ENCODE measurements around the gene TBX19. TPM values are rescaled to one million over a fixed set of nuclear protein-coding genes. Genes with fewer than 3 reads are reported as not detected.

TBX19 gene
- total and polyA plus RNA-seq, 2 of the 8 experiments (the other 6 are each of a cell fraction or from before 2014, with no cell fraction given) = 1.0 to 1.8 TPM

GRCh38 chr1:168312718-168313604 lies 32.3 kb downstream of the TBX19 start:
- CTCF ChIA-PET (ENCODE audit: partially characterized antibody) = interaction anchor here (0.9 to 2.7 kb wide), 6 partner anchors 9 to 231 kb away, joined by 3 to 11 read pairs (median 6); no protein-coding TSS in a partner anchor
- H4K20me1 ChIP-seq (replicated peaks in 1 of 2; ENCODE audit: control insufficient read depth in 1 of 2, insufficient read depth in 2 of 2, low read length in 2 of 2) = no peaks in the 10 kb centered on the region

More at GRCh38 chr1:168312718-168313604, 32.3 kb downstream of the TBX19 start:
- H4K8ac ChIP-seq (ENCODE audit: extremely low read depth, insufficient read depth, low read length) = no peak overlapping the region
- WGBS, 2 experiments (ENCODE audit: extremely low coverage in 1 of 2, insufficient coverage in 1 of 2, insufficient read length in 1 of 2, insufficient replicate concordance in 2 of 2, low coverage in 1 of 2, low lambda C conversion rate in 2 of 2, missing lambda C conversion rate in 1 of 2) = 92% methylated on average over 12 of the region's 12 CpGs; no CpG with 5 or more reads in 1 of the 2 experiments
- TF ChIP-seq, protein P1, sequence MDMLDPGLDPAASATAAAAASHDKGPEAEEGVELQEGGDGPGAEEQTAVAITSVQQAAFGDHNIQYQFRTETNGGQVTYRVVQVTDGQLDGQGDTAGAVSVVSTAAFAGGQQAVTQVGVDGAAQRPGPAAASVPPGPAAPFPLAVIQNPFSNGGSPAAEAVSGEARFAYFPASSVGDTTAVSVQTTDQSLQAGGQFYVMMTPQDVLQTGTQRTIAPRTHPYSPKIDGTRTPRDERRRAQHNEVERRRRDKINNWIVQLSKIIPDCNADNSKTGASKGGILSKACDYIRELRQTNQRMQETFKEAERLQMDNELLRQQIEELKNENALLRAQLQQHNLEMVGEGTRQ (IDR thresholded peaks at IDR 0.05; ENCODE audit: low read length) = no peak
- no peak for TF ChIP-seq CEBPB (IDR thresholded peaks at IDR 0.05; ENCODE audit: low read depth, low read length)
- no peak for TF ChIP-seq BCL11A (IDR thresholded peaks at IDR 0.05; ENCODE audit: low read depth in 2 of 2, low read length in 2 of 2)
- TF ChIP-seq EP300 (IDR thresholded peaks at IDR 0.05; ENCODE audit: borderline replicate concordance in 1 of 2, low read depth in 2 of 2, low read length in 2 of 2) = no peak
- TF ChIP-seq SIX5 (IDR thresholded peaks at IDR 0.05; ENCODE audit: low read depth, low read length) = no peak
- TF ChIP-seq JUN (IDR thresholded peaks at IDR 0.05; ENCODE audit: low read depth, low read length) = no peak
- TF ChIP-seq SRF (IDR thresholded peaks at IDR 0.05; ENCODE audit: low read depth, low read length) = no peak
- TF ChIP-seq TCF12 (IDR thresholded peaks at IDR 0.05; ENCODE audit: low read depth, low read length) = no peak
- TF ChIP-seq SP2 (IDR thresholded peaks at IDR 0.05; ENCODE audit: low read length) = no peak
- TF ChIP-seq GABPA (IDR thresholded peaks at IDR 0.05; ENCODE audit: borderline replicate concordance, insufficient read depth, low read length) = no peak
- TF ChIP-seq KDM1A (IDR thresholded peaks at IDR 0.05; ENCODE audit: borderline replicate concordance, low read length) = no peak
- TF ChIP-seq CBX5 (IDR thresholded peaks at IDR 0.05; ENCODE audit: low read depth, low read length) = no peak
- DNase-seq (ENCODE audit: low read depth in 1 of 2, low spot score in 2 of 2) = no peak
- no peak overlapping the region for H3K27ac ChIP-seq (ENCODE audit: low read depth, low read length)
- no peak overlapping the region for H2BK5ac ChIP-seq (ENCODE audit: low read depth, low read length)
- no peak overlapping the region for H4K5ac ChIP-seq (ENCODE audit: insufficient read length, low read depth, low read length)
- H3K4ac ChIP-seq (replicated peaks; ENCODE audit: insufficient read length, low read depth, low read length) = no peak overlapping the region
- no peak overlapping the region for H2BK120ac ChIP-seq (replicated peaks; ENCODE audit: low read depth, low read length)
- H2BK20ac ChIP-seq (ENCODE audit: low read length) = no peak overlapping the region
- no peaks in the 10 kb centered on the region for H3K36me3 ChIP-seq (ENCODE audit: control insufficient read depth in 2 of 4, insufficient read depth in 4 of 4, low read length in 3 of 4)
- H3K9me3 ChIP-seq (ENCODE audit: insufficient read depth in 2 of 2, low read depth in 1 of 2, low read length in 1 of 2) = no peaks in the 10 kb centered on the region
- H2AK5ac ChIP-seq (ENCODE audit: low read depth, low read length) = no peak overlapping the region
- H3K79me2 ChIP-seq (ENCODE audit: control insufficient read depth in 1 of 2, insufficient read depth in 2 of 2, low read length in 2 of 2) = no peaks in the 10 kb centered on the region
- no peak overlapping the region for H3K18ac ChIP-seq (ENCODE audit: extremely low read depth, low read length)
- no peaks in the 10 kb centered on the region for H3K27me3 ChIP-seq (replicated peaks in 1 of 4; ENCODE audit: control insufficient read depth in 3 of 4, extremely low read depth in 1 of 4, insufficient read depth in 3 of 4, low read length in 3 of 4)
- H2BK15ac ChIP-seq (ENCODE audit: low read length) = no peak overlapping the region
- H3K4me2 ChIP-seq (ENCODE audit: insufficient read depth in 1 of 2, low read depth in 2 of 2, low read length in 2 of 2) = no peak overlapping the region
- no peaks in the 10 kb centered on the region for H3K4me1 ChIP-seq (replicated peaks in 1 of 4; ENCODE audit: control insufficient read depth in 3 of 4, insufficient read depth in 4 of 4, low read length in 3 of 4)
- POLR2A ChIA-PET (ENCODE audit: partially characterized antibody) = no interaction called here
- no peak overlapping the region for H3K56ac ChIP-seq (replicated peaks; ENCODE audit: insufficient read length, low read depth, low read length)
- no peak overlapping the region for H3K4me3 ChIP-seq (ENCODE audit: extremely low read depth in 1 of 4, insufficient read depth in 2 of 4, low read depth in 3 of 4, low read length in 4 of 4)
- no peak for FAIRE-seq
- no peaks in the 10 kb centered on the region for H3K79me1 ChIP-seq (ENCODE audit: low read depth, low read length)
- no peak overlapping the region for H3K9ac ChIP-seq (replicated peaks in 1 of 4; ENCODE audit: extremely low read depth in 1 of 4, low read depth in 3 of 4, low read length in 3 of 4)
- no peak overlapping the region for H3K14ac ChIP-seq (ENCODE audit: insufficient read length)
- H3K23ac ChIP-seq (ENCODE audit: insufficient read length) = no peak overlapping the region
- no peaks in the 10 kb centered on the region for H3K23me2 ChIP-seq (ENCODE audit: low read depth, low read length)
- H2AFZ ChIP-seq (ENCODE audit: low read length) = no peak overlapping the region
- no peak overlapping the region for H2BK12ac ChIP-seq (ENCODE audit: low read depth, low read length)
- no peak overlapping the region for H4K91ac ChIP-seq (replicated peaks; ENCODE audit: insufficient read length, low read length)

All from H1 (cell line).